ENCODE data around the gene MPC2.

GRCh38 chr1:167940264-167940663 is 3.4 kb upstream of the MPC2 start:
- TF ChIP-seq POLR2A (IDR thresholded peaks at IDR 0.05) (no peak), CTCF (IDR thresholded peaks at IDR 0.05) (no peak)
